Measurements from ENCODE around the gene CLMP. TPM values are rescaled to one million over a fixed set of nuclear protein-coding genes. Genes with fewer than 3 reads are reported as not detected.

The CLMP gene
- total and polyA plus RNA-seq, 2 experiments from 2014 or later: 7.1 to 18.4 TPM

GRCh38 chr11:123185326-123185725 is 9.7 kb downstream of the CLMP start:
- peaks cover 11% of the 10 kb centered on the region for H3K36me3 Mint-ChIP-seq (ENCODE audit: low read depth)
- Histone ChIP-seq H3K27ac (ENCODE audit: low read depth) (peak overlapping the region; percentile 52; the same call in 1 of the 2 replicates), H3K79me2 (replicated peaks; ENCODE audit: insufficient read depth) (peaks cover 52% of the 10 kb centered on the region), H3K9me2 (ENCODE audit: insufficient read depth) (no peaks in the 10 kb centered on the region), H3K36me3 (ENCODE audit: insufficient read depth) (no peaks in the 10 kb centered on the region), H3K4me2 (peak overlapping the region; percentile 51; the same call in 1 of the 2 replicates), H3K4me1 (ENCODE audit: insufficient read depth) (peaks cover 62% of the 10 kb centered on the region), H4K20me1 (replicated peaks; ENCODE audit: insufficient read depth) (no peaks in the 10 kb centered on the region), H3K4me3 (no peak overlapping the region), H3K27me3 (ENCODE audit: insufficient read depth) (no peaks in the 10 kb centered on the region), H2AFZ (no peak overlapping the region), H3F3A (replicated peaks; ENCODE audit: low read depth) (peaks cover 18% of the 10 kb centered on the region; the same call in 1 of the 2 replicates)
- peaks cover 65% of the 10 kb centered on the region for H3K4me1 Mint-ChIP-seq
- no peak overlapping the region for H3K27ac Mint-ChIP-seq
- no peak overlapping the region for H3K4me3 Mint-ChIP-seq
- H3K9me3 Mint-ChIP-seq: peaks cover 5% of the 10 kb centered on the region; the same call in 1 of the 3 replicates
- ATAC-seq (peak; percentile 15), DNase-seq (ENCODE audit: low spot score) (peak; percentile 48)
- H3K27me3 Mint-ChIP-seq (ENCODE audit: insufficient read depth, low read depth, poor library complexity): peaks cover 4% of the 10 kb centered on the region
- TF ChIP-seq JUNB (IDR thresholded peaks at IDR 0.05; ENCODE audit: unreplicated experiment) (no peak), ZNF114 (CRISPR knock-in tag; IDR thresholded peaks at IDR 0.05) (no peak), POLR2AphosphoS5 (IDR thresholded peaks at IDR 0.05; ENCODE audit: low read depth) (no peak), STAT1 (IDR thresholded peaks at IDR 0.05; ENCODE audit: unreplicated experiment) (no peak), ETS1 (IDR thresholded peaks at IDR 0.05) (no peak), EZH2 (IDR thresholded peaks at IDR 0.05; ENCODE audit: low read depth, unreplicated experiment) (no peak), REST (IDR thresholded peaks at IDR 0.05; ENCODE audit: unreplicated experiment) (no peak), NANOG (IDR thresholded peaks at IDR 0.05; ENCODE audit: borderline replicate concordance) (no peak), CREB1 (CRISPR knock-in tag; IDR thresholded peaks at IDR 0.05; ENCODE audit: low read depth) (no peak), ZNF331 (CRISPR knock-in tag; IDR thresholded peaks at IDR 0.05; ENCODE audit: low read depth) (no peak), EZH2phosphoT487 (IDR thresholded peaks at IDR 0.05; ENCODE audit: unreplicated experiment) (no peak)
- TF ChIP-seq, protein P1, sequence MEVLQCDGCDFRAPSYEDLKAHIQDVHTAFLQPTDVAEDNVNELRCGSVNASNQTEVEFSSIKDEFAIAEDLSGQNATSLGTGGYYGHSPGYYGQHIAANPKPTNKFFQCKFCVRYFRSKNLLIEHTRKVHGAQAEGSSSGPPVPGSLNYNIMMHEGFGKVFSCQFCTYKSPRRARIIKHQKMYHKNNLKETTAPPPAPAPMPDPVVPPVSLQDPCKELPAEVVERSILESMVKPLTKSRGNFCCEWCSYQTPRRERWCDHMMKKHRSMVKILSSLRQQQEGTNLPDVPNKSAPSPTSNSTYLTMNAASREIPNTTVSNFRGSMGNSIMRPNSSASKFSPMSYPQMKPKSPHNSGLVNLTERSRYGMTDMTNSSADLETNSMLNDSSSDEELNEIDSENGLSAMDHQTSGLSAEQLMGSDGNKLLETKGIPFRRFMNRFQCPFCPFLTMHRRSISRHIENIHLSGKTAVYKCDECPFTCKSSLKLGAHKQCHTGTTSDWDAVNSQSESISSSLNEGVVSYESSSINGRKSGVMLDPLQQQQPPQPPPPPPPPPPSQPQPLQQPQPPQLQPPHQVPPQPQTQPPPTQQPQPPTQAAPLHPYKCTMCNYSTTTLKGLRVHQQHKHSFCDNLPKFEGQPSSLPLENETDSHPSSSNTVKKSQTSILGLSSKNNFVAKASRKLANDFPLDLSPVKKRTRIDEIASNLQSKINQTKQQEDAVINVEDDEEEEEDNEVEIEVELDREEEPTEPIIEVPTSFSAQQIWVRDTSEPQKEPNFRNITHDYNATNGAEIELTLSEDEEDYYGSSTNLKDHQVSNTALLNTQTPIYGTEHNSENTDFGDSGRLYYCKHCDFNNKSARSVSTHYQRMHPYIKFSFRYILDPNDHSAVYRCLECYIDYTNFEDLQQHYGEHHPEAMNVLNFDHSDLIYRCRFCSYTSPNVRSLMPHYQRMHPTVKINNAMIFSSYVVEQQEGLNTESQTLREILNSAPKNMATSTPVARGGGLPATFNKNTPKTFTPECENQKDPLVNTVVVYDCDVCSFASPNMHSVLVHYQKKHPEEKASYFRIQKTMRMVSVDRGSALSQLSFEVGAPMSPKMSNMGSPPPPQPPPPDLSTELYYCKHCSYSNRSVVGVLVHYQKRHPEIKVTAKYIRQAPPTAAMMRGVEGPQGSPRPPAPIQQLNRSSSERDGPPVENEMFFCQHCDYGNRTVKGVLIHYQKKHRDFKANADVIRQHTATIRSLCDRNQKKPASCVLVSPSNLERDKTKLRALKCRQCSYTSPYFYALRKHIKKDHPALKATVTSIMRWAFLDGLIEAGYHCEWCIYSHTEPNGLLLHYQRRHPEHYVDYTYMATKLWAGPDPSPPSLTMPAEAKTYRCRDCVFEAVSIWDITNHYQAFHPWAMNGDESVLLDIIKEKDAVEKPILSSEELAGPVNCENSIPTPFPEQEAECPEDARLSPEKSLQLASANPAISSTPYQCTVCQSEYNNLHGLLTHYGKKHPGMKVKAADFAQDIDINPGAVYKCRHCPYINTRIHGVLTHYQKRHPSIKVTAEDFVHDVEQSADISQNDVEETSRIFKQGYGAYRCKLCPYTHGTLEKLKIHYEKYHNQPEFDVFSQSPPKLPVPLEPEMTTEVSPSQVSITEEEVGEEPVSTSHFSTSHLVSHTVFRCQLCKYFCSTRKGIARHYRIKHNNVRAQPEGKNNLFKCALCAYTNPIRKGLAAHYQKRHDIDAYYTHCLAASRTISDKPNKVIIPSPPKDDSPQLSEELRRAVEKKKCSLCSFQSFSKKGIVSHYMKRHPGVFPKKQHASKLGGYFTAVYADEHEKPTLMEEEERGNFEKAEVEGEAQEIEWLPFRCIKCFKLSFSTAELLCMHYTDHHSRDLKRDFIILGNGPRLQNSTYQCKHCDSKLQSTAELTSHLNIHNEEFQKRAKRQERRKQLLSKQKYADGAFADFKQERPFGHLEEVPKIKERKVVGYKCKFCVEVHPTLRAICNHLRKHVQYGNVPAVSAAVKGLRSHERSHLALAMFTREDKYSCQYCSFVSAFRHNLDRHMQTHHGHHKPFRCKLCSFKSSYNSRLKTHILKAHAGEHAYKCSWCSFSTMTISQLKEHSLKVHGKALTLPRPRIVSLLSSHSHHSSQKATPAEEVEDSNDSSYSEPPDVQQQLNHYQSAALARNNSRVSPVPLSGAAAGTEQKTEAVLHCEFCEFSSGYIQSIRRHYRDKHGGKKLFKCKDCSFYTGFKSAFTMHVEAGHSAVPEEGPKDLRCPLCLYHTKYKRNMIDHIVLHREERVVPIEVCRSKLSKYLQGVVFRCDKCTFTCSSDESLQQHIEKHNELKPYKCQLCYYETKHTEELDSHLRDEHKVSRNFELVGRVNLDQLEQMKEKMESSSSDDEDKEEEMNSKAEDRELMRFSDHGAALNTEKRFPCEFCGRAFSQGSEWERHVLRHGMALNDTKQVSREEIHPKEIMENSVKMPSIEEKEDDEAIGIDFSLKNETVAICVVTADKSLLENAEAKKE (CRISPR knock-in tag; IDR thresholded peaks at IDR 0.05): no peak
- TF ChIP-seq, protein P2, sequence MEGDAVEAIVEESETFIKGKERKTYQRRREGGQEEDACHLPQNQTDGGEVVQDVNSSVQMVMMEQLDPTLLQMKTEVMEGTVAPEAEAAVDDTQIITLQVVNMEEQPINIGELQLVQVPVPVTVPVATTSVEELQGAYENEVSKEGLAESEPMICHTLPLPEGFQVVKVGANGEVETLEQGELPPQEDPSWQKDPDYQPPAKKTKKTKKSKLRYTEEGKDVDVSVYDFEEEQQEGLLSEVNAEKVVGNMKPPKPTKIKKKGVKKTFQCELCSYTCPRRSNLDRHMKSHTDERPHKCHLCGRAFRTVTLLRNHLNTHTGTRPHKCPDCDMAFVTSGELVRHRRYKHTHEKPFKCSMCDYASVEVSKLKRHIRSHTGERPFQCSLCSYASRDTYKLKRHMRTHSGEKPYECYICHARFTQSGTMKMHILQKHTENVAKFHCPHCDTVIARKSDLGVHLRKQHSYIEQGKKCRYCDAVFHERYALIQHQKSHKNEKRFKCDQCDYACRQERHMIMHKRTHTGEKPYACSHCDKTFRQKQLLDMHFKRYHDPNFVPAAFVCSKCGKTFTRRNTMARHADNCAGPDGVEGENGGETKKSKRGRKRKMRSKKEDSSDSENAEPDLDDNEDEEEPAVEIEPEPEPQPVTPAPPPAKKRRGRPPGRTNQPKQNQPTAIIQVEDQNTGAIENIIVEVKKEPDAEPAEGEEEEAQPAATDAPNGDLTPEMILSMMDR (conservative IDR thresholded peaks at IDR 0.05; ENCODE audit: low read depth in 2 of 2): no peak
